ENCODE results near the gene TRIM7.
"Not testable (repeated sequence)": the region's sequence is repeated elsewhere in the genome, so short reads cannot be mapped to it uniquely, and the experiment has no call there.

The TRIM7 gene

GRCh38 chr5:181181650-181182565, 23.1 kb downstream of the TRIM7 start:
- DNase-seq (ENCODE audit: low read depth, low spot score), result no peak
- H3K27ac ChIP-seq, result no peak overlapping the region

DNA sequence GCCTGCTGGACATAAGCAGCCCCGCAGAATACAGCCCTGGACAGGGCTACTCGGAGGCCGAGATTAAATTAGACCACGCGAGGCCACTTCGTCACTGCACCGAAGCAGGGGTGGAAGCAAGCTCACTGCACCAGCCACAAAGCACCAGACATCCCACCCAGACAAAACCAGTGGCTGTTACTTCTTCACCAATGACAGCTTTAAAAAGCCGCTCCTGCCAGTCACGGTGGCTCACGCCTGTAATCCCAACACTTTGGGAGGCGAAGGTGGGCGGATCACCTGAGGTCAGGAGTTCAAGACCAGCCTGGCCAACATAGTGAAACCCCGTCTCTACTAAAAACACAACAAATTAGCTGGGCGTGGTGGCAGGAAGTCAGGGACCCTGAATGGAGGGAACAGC, 27.4 kb downstream of the TRIM7 start:
- not testable (repeated sequence) for H3K27ac ChIP-seq; DNase-seq (ENCODE audit: low read depth, low spot score)

- no peak overlapping the region for H3K27ac ChIP-seq
- DNase-seq (ENCODE audit: low read depth, low spot score), result no peak
Observed at GRCh38 chr5:181176254-181176952, 28.6 kb downstream of the TRIM7 start.

GRCh38 chr5:181173420-181174342, 31.3 kb downstream of the TRIM7 start:
- H3K27ac ChIP-seq, result peak overlapping the region; percentile 20
- no peak for DNase-seq (ENCODE audit: low read depth, low spot score)

GRCh38 chr5:181173027-181173419, 32.0 kb downstream of the TRIM7 start:
- H3K27ac ChIP-seq, result peak overlapping the region; percentile 20
- DNase-seq (ENCODE audit: low read depth, low spot score), result no peak

DNA sequence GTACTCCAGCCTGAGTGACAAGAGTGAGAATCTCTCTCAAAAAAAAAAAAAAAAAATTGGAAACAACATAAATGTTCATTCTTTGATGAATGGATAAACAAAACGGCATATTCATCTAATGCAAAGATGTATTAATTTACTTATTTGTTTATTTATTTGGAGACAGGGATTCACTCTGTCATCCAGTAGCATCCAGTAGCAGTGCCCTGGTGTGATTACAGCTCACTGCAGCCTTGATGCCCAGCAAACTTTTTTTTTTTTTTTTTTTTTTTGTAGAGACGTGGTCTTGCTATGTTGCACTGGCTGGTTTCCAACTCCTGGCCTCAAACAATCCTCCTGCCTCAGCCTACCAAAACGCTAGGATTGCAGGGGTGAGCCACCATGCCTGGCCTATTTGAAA, 33.2 kb downstream of the TRIM7 start:
- H3K27ac ChIP-seq, result no peak overlapping the region
- DNase-seq (ENCODE audit: low read depth, low spot score), result no peak

DNA sequence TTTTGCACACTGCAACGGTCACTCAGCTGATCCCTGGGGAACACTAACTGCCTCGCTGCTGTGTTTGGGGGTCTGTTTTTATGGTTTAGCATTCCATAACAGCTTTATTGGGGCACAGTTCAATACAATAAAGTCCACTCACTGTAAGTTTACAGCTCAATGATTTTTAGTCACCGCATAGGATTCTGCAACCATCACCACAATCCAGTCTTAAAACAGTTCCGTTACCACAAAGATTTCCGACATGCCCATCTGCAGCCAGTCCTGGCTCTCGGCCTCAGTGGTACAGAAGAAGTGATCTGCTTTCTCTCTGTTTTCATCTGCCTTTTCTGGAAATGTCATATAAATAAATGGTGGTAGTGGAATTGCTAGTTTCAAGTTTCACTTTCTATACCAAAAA, 34.0 kb downstream of the TRIM7 start:
- no peak overlapping the region for H3K27ac ChIP-seq
- DNase-seq (ENCODE audit: low read depth, low spot score), result no peak

DNA sequence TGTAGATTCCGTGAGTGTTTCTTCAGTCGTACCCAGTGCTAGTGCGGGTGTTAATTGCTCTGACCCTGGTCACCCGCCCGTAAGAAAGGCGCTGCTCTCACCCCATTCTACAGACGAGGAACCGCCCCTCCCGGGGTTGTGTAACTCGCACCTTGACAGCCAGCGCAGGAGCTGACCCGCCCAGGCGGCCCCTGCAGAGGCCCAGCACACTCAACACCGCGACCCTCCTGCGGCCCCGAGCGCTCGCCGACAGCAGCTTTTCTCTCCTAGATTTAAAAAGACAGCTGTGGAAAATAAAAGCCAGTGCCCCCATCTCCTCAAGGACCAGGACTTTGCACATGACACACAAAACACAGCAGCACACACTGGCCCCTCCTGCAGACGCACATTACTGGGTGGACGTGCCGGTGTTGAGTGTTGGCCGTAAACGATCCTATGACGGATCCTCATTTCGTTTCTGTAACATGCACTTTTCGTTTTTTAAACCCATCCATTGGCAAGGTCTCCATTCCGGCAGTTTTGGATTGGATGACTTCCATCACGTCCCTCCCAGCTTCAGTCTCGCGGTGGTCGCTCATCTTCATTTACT, 34.7 kb downstream of the TRIM7 start:
- H3K27ac ChIP-seq, result no peak overlapping the region
- DNase-seq (ENCODE audit: low read depth, low spot score), result no peak

DNA sequence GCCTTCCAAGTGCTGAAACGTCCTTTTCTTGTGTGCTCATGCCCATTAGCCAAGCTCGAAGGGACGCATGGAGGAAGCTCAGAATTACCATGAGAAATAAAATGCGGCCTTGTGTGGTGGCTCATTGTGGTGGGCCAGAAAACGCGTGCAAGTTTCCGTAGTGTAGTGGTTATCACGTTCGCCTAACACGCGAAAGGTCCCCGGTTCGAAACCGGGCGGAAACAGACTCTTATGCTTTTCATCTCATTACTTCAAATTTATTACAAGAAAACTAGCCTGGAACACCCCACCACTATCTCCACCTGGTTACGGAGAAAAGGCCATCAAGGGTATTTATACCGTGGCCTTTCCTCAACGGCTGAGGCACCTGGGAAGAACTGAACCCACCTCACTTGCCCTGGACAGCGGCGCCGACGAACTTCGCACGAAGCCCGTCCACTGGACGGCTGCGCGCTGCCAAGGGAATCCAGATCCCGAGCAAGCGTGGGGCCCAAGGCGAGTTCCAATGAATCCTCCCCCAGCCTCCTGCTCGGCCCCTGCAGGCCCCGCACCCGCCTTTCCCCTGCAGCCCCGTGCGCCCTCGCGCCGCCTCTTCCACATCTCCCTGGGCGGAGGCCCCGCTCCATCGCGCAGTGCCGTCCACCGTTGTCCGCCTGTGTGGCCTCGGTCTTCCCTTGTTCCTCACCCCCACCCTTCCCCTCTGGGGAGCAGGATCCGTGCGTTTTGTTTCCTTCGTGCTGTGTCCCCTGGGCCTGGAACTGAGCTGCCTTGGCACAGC, 35.3 kb downstream of the TRIM7 start:
- not testable (repeated sequence) for H3K27ac ChIP-seq; DNase-seq (ENCODE audit: low read depth, low spot score)

DNA sequence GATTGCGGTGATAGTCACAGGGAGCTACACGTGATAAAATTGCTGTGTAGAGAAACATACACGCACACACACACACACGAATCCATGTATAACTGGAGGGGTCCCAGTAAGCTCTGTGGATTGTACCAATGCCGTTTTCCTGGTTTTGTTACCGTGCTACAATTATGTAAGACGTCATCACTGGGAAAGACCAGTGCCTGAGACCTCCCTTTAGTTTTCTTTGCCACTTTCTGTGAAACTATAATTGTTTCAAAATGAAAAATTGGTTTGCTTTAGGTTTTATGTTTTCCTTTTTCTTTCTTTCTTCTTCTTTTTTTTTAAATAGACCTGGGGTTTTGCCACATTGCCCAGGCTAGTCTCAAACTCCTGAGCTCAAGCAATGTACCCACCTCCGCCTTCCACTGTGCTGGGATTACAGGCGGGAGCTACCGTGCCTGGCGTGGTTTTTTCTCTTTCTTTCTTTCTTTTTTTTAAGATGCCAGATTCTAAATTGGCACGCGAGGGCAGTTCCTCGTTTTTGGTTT, 36.3 kb downstream of the TRIM7 start:
- no peak for DNase-seq (ENCODE audit: low read depth, low spot score)
- H3K27ac ChIP-seq, result no peak overlapping the region

DNA sequence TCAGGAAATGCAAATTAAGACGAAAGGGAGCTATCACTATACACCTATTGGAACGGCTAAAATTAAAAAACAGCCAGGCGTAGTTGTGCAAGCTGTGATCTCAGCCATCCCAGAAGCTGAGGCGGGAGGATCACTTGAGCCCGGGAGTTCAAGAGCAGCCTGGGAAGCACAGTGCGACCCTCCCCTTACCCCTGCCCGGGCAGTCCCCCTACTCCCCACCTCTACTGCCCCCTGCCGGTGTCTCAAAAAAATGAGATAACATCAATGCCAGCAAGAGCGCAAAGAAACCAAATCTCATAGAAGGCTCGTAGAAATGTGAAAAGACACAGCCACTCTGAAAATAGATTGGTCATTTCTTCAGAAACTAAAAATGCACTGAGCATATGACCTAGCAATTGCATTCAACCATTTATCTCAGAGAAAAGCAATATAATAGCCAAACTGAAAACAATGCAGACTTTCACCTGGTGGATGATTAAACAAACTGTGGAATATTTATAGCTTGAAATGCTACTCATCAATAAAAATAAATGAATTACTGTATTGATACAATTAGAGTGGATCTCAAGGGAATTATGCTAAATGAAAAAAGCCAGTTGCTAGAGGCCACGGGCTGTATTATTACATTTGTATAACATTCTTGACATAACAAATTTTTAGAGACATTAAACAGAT, 37.0 kb downstream of the TRIM7 start:
- no peak overlapping the region for H3K27ac ChIP-seq
- no peak for DNase-seq (ENCODE audit: low read depth, low spot score)

- no peak overlapping the region for H3K27ac ChIP-seq
- DNase-seq (ENCODE audit: low read depth, low spot score), result no peak
Observed at GRCh38 chr5:181166812-181167733, 37.9 kb downstream of the TRIM7 start.

- no peak overlapping the region for H3K27ac ChIP-seq
- DNase-seq (ENCODE audit: low read depth, low spot score), result no peak
Observed at GRCh38 chr5:181164076-181164952, 40.7 kb downstream of the TRIM7 start.

DNA sequence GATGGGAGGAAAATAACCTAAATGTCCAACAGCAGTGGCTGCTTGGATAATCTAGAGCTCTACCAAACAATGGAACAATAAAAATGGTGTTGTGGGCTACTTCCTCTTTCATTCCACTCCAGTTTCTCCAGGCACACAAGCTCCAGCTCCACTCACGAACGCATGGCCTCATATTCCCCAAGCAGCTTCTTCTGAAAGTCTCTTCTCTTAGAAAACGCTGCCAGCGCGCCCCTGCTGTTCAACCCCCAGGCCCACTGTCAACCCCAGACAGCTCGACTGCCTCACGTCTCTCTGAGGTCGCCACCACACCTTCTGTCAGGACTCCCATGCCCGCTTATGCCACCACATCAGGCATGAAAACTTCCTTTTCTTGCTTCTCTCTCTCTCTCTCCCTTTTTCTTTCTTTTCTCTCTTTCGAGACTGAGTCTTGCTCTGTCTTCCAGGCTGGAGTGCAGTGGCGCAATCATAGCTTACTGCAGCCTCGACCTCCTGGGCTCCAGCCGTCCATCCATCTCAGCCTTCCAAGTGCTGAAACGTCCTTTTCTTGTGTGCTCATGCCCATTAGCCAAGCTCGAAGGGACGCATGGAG, 41.4 kb downstream of the TRIM7 start:
- no peak for DNase-seq (ENCODE audit: low read depth, low spot score)
- H3K27ac ChIP-seq, result no peak overlapping the region

DNA sequence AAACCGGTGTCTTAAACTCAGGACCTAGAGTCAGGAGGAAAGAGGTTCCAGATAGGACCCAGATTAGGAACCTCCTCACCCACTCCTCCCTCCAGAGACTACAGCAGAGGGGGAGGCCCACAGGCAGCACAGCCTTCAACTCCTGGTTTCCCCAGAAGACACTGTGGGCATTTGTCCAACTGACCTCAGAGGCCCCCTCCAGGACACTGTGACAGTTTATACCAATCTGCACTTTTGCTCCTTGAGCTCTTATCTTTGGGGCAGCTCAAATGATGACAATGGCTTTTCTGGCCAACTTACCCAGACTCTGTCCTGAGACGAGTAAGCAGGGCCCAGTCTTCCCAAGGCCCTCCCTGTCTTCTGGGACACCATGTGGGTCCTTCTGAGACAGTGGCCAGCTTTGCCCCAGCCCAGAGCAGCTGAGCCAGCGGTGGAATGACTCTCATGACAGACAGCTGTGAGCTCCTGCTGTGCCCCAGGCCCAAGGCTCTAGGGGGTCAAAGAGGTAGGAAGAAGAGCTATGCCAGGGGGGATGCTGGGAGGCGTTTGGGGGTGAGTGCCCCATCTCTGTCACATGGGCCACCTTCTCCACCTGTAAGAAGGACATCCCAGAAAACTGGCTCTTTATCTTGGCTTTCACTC, 43.3 kb downstream of the TRIM7 start:
- H3K27ac ChIP-seq, result peak overlapping the region; percentile 32
- no peak for DNase-seq (ENCODE audit: low read depth, low spot score)

All from epithelial cell of prostate (primary cell).